Uterine smooth muscle cell (primary cell): ENCODE measurements around the gene NKX2-1. TPM values are rescaled to one million over a fixed set of nuclear protein-coding genes. Genes with fewer than 3 reads are reported as not detected.

Experiments
- total RNA-seq: library from RNA; depleted of rRNA; stranded (reverse); fragments of >200 nt; gene quantifications from 2 replicates; pipeline ENCODE4 v1.2.3, GENCODE V29; 2014

NKX2-1 gene
- total RNA-seq, result not detected in 2 replicates

DNA sequence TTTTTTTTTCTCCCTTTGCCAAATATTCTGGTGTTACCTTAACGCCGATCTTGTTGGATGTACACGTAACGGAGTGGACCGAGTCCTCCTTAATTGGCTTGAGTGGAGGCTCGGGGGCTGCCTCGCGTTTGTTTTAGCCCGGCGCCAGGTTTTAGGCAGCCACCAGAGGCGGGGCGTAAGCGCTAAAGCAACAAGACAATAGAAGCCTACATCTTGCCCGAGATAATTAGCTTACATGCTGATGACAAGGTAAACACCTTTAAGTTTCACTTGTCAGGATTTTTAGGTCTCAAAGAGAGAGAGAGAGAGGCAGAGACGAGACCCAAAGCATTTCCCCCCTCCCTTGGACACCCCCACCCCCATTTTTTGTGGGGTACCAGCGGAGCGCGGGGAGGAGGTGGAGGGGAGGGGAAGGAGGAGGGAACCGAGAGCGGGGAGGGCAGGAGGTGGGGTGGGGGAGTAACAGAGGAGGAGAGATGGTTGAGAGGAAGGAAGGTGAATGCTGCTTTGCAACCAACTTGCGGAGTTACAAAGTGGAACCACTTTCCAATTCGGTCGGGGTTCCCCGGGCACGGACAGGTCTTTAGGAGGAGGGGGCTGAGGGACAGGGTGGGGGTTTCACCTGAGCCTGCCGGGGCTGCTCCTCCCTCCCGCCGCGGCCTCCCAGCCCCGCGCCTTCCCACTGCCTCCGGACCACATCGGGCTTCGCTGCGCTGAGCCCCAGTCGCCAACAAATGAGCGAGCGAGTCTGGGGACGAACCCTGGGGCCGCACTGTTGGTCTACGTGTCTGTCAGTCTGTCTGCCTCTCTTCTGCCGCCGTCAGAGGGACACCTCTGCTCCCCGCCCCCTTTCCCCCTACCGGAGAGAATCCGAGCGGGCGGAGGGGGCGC is at the start of gene NKX2-1:
TSS of gene NKX2-1 (minus strand) at position 802 of the 891 bp plus-strand sequence. CDS start at position 699, 103 bp downstream.

Other genes with a start within 250 kb of the NKX2-1 start
- gene MBIP, start 199.6 kb downstream of the NKX2-1 start, total RNA-seq, result 10.0 and 12.2 TPM in 2 replicates
- 0.11 TPM in 1 of 2 replicates, not detected in the other for gene NKX2-8, start 62.4 kb upstream of the NKX2-1 start, total RNA-seq
- under 0.01 and 0.11 TPM in 2 replicates for gene PAX9, start 141.6 kb upstream of the NKX2-1 start, total RNA-seq